H9 (cell line): ENCODE data around the gene HIKESHI. TPM values are rescaled to one million over a fixed set of nuclear protein-coding genes. Genes with fewer than 3 reads are reported as not detected.

Experiments
- DNase-seq: peaks from one replicate; pipeline ENCODE4 v3.0.0-alpha.2; 2017
- H2AFZ ChIP-seq: one replicate; pipeline ENCODE4 v1.6.1; 2013; ENCODE audit warnings: mild to moderate bottlenecking, low read length, control low read depth, moderate library complexity
- H2AK5ac ChIP-seq: 2 replicates; pipeline ENCODE4 v1.6.1; 2013; ENCODE audit warnings: low read length, control low read depth, mixed read lengths; ENCODE audit not compliant: insufficient read length
- H2BK120ac ChIP-seq: one replicate; pipeline ENCODE4 v1.6.1; 2013; ENCODE audit warnings: low read depth, mild to moderate bottlenecking, low read length, control low read depth, inconsistent platforms; ENCODE audit not compliant: poor library complexity, severe bottlenecking
- H2BK12ac ChIP-seq: 2 replicates; pipeline ENCODE4 v1.6.1; 2013; ENCODE audit warnings: low read length, control low read depth, mixed read lengths, low read depth; ENCODE audit not compliant: insufficient read length
- H2BK15ac ChIP-seq: 2 replicates; pipeline ENCODE4 v1.6.1; 2013; ENCODE audit warnings: low read depth, low read length, control low read depth
- H2BK20ac ChIP-seq: one replicate; pipeline ENCODE4 v1.6.1; 2013; ENCODE audit warnings: low read depth, mild to moderate bottlenecking, low read length, control low read depth, inconsistent platforms; ENCODE audit not compliant: poor library complexity, severe bottlenecking
- H2BK5ac ChIP-seq: 2 replicates; pipeline ENCODE4 v1.6.1; 2013; ENCODE audit warnings: low read length, control low read depth, mixed read lengths; ENCODE audit not compliant: insufficient read length
- H3K14ac ChIP-seq: 2 replicates; pipeline ENCODE4 v1.6.1; 2013; ENCODE audit warnings: low read length, control low read depth; ENCODE audit not compliant: insufficient read depth
- H3K18ac ChIP-seq: 2 replicates; pipeline ENCODE4 v1.6.1; 2013; ENCODE audit warnings: low read depth, mild to moderate bottlenecking, mixed read lengths, low read length, control low read depth; ENCODE audit not compliant: insufficient read length
- H3K23ac ChIP-seq: 2 replicates; pipeline ENCODE4 v1.6.1; 2013; ENCODE audit warnings: low read length, control low read depth, mixed read lengths, low read depth; ENCODE audit not compliant: insufficient read length
- H3K23me2 ChIP-seq: 2 replicates; pipeline ENCODE4 v1.6.1; 2013; ENCODE audit warnings: low read depth, mild to moderate bottlenecking, mixed read lengths, low read length, control low read depth; ENCODE audit not compliant: insufficient read length, poor library complexity, severe bottlenecking
- H3K27ac ChIP-seq: 2 replicates; pipeline ENCODE4 v1.5.1; 2013; ENCODE audit warnings: low read length, control low read depth, mixed read lengths, low read depth; ENCODE audit not compliant: insufficient read length
- H3K27me3 ChIP-seq: 2 replicates; pipeline ENCODE4 v1.6.1; 2013; ENCODE audit warnings: low read length, control low read depth, inconsistent platforms; ENCODE audit not compliant: insufficient read depth
- H3K4ac ChIP-seq: 2 replicates; pipeline ENCODE4 v1.6.1; 2013; ENCODE audit warnings: low read depth, mild to moderate bottlenecking, control low read depth, inconsistent platforms, low read length, moderate library complexity
- H3K4me1 ChIP-seq: 2 replicates; pipeline ENCODE4 v1.6.1; 2013; ENCODE audit warnings: low read length, control low read depth, inconsistent platforms; ENCODE audit not compliant: insufficient read depth
- H3K4me2 ChIP-seq: 2 replicates; pipeline ENCODE4 v1.6.1; 2013; ENCODE audit warnings: low read length, control low read depth, mixed read lengths; ENCODE audit not compliant: insufficient read length, insufficient read depth
- H3K56ac ChIP-seq: 2 replicates; pipeline ENCODE4 v1.6.1; 2013; ENCODE audit warnings: low read depth, mild to moderate bottlenecking, mixed read lengths, low read length, control low read depth; ENCODE audit not compliant: insufficient read length
- H3K79me1 ChIP-seq: 2 replicates; pipeline ENCODE4 v1.6.1; 2013; ENCODE audit warnings: low read depth, mild to moderate bottlenecking, moderate library complexity, low read length, control low read depth, inconsistent platforms; ENCODE audit not compliant: insufficient read depth, poor library complexity, severe bottlenecking
- H3K79me2 ChIP-seq: 2 replicates; pipeline ENCODE4 v1.6.1; 2013; ENCODE audit warnings: low read length, control low read depth, inconsistent platforms; ENCODE audit not compliant: insufficient read depth
- H3K9ac ChIP-seq: 2 replicates; pipeline ENCODE4 v1.6.1; 2013; ENCODE audit warnings: low read length, control low read depth, mixed read lengths; ENCODE audit not compliant: insufficient read length; ENCODE audit errors: extremely low read depth
- H3K9me3 ChIP-seq: one replicate; pipeline ENCODE4 v1.6.1; 2013; ENCODE audit warnings: low read depth, low read length, inconsistent platforms; ENCODE audit not compliant: control insufficient read depth
- H3T11ph ChIP-seq: one replicate; pipeline ENCODE4 v1.6.1; 2013; ENCODE audit warnings: mild to moderate bottlenecking, low read length, control low read depth, inconsistent platforms
- H4K20me1 ChIP-seq: one replicate; pipeline ENCODE4 v1.6.1; 2013; ENCODE audit not compliant: control insufficient read depth, insufficient read length, insufficient read depth
- H4K5ac ChIP-seq: 2 replicates; pipeline ENCODE4 v1.6.1; 2013; ENCODE audit warnings: low read depth, mild to moderate bottlenecking, mixed read lengths, low read length, control low read depth; ENCODE audit not compliant: insufficient read length
- H4K8ac ChIP-seq: replicated peaks from 2 replicates; pipeline ENCODE4 v1.6.1; 2013; ENCODE audit warnings: low read length, control low read depth, mixed read lengths, low read depth; ENCODE audit not compliant: insufficient read length
- H4K91ac ChIP-seq: 2 replicates; pipeline ENCODE4 v1.6.1; 2013; ENCODE audit warnings: low read depth, mild to moderate bottlenecking, moderate library complexity, mixed read lengths, low read length, control low read depth; ENCODE audit not compliant: insufficient read length
- H3K27ac Mint-ChIP-seq, 3 experiments: 2 replicates in 2 of 3; 3 replicates in 1 of 3; pipeline ENCODE4 v1.8.0; 2020 to 2021; ENCODE audit warnings: mixed read lengths in 3 of 3, mild to moderate bottlenecking in 1 of 3, moderate library complexity in 1 of 3
- H3K27me3 Mint-ChIP-seq: 2 replicates; pipeline ENCODE4 v1.8.0; 2021; ENCODE audit warnings: low read depth, mild to moderate bottlenecking, moderate library complexity, mixed read lengths
- H3K36me3 Mint-ChIP-seq, 3 experiments: 2 replicates in 2 of 3; 3 replicates in 1 of 3; pipeline ENCODE4 v1.8.0; 2020 to 2021; ENCODE audit warnings: low read depth in 3 of 3, mixed read lengths in 3 of 3; ENCODE audit not compliant: insufficient read depth in 1 of 3
- H3K4me1 Mint-ChIP-seq, 2 experiments: 2 replicates each; pipeline ENCODE4 v1.8.0; 2020; ENCODE audit warnings: mixed read lengths in 2 of 2
- H3K4me3 Mint-ChIP-seq, 2 experiments: 2 replicates in 1 of 2; 3 replicates in 1 of 2; pipeline ENCODE4 v1.8.0; 2020 to 2021; ENCODE audit warnings: mild to moderate bottlenecking in 2 of 2, mixed read lengths in 2 of 2, moderate library complexity in 1 of 2
- H3K9me3 Mint-ChIP-seq, 2 experiments: 2 replicates in 1 of 2; 3 replicates in 1 of 2; pipeline ENCODE4 v1.8.0; 2020; ENCODE audit warnings: mild to moderate bottlenecking in 2 of 2, mixed read lengths in 2 of 2, moderate library complexity in 1 of 2
- WGBS: extraction: QIAGEN DNeasy Blood & Tissue Kit; methylation state at CpG from one replicate; pipeline ENCODE4 v1.1.7; 2013; ENCODE audit warnings: missing lambda C conversion rate, low lambda C conversion rate, mixed read lengths; ENCODE audit not compliant: insufficient read length; ENCODE audit errors: extremely low coverage; 5-methylcytosine and 5-hydroxymethylcytosine counted together
- total RNA-seq: library from RNA; stranded (reverse); gene quantifications from 2 replicates; pipeline ENCODE4 v1.2.1, GENCODE V29; 2021
- TF ChIP-seq, protein P1 (sequence below): fragments of 200-600 bp; sonication (generic); conservative IDR thresholded peaks from 3 replicates; pipeline ENCODE4 v1.8.0; 2021; ENCODE audit warnings: antibody characterized with exemption, mild to moderate bottlenecking

The HIKESHI gene
- total RNA-seq, 1 experiment from 2014 or later = 54.1 TPM

DNA sequence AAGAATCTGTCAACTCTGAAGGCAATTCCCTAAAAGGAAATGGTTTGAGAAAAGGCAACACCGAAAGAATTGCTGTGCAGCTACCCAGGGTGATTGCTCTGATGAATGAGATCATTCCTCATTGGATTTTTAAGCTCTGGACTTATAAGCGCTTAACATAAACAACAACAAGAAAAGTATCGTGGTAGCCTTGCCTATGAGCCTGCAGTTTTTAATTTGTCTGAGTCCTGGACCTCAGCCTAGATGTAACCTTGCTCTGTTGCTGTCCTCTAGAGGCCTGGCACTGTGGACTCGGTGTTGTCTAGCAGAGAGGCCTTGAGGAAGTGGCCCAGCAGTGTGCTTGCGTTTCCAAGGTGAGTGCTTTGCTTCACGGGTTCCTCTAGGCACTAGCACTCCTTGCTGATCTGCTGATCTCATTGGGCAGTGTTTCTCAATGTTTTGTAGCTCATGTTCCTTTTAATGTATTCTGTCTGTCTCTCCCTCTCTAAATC lies 93.1 kb downstream of the HIKESHI start:
- no peak overlapping the region for H3K56ac ChIP-seq
- no peak overlapping the region for H2BK20ac ChIP-seq
- H3K27ac ChIP-seq = no peak overlapping the region
- H3K4ac ChIP-seq = no peak overlapping the region
- Mint-ChIP-seq H3K36me3 (no peaks in the 10 kb centered on the region), H3K4me1 (peaks cover 14 to 15% of the 10 kb centered on the region in 2 experiments), H3K27me3 (no peaks in the 10 kb centered on the region), H3K9me3 (no peaks in the 10 kb centered on the region), H3K27ac (peak overlapping the region; percentile 22 to 58 (median 46); a peak in 4 of 7 replicates), H3K4me3 (no peak overlapping the region; a peak in 1 of 5 replicates)
- no peaks in the 10 kb centered on the region for H3K9me3 ChIP-seq
- no peak overlapping the region for H2BK12ac ChIP-seq
- H2AFZ ChIP-seq = no peak overlapping the region
- no peak overlapping the region for H4K5ac ChIP-seq
- H4K20me1 ChIP-seq = no peaks in the 10 kb centered on the region
- no peaks in the 10 kb centered on the region for H3K27me3 ChIP-seq
- no peak overlapping the region for H2BK120ac ChIP-seq
- H2AK5ac ChIP-seq = no peak overlapping the region
- H3K4me2 ChIP-seq = no peak overlapping the region
- H4K91ac ChIP-seq = no peak overlapping the region
- no peak overlapping the region for H3T11ph ChIP-seq
- no peaks in the 10 kb centered on the region for H3K79me2 ChIP-seq
- H3K23ac ChIP-seq = no peak overlapping the region
- H3K4me1 ChIP-seq = peaks cover 5% of the 10 kb centered on the region; the same call in 1 of the 2 replicates
- H3K9ac ChIP-seq = no peak overlapping the region
- DNase-seq = peak; percentile 53
- H2BK15ac ChIP-seq = no peak overlapping the region
- no peak overlapping the region for H4K8ac ChIP-seq
- no peak overlapping the region for H3K18ac ChIP-seq
- H3K79me1 ChIP-seq = no peaks in the 10 kb centered on the region
- H3K14ac ChIP-seq = no peak overlapping the region
- no peaks in the 10 kb centered on the region for H3K23me2 ChIP-seq
- H2BK5ac ChIP-seq = no peak overlapping the region
- WGBS = no CpG with 5 or more reads among the region's 6 CpGs
- TF ChIP-seq, protein P1, sequence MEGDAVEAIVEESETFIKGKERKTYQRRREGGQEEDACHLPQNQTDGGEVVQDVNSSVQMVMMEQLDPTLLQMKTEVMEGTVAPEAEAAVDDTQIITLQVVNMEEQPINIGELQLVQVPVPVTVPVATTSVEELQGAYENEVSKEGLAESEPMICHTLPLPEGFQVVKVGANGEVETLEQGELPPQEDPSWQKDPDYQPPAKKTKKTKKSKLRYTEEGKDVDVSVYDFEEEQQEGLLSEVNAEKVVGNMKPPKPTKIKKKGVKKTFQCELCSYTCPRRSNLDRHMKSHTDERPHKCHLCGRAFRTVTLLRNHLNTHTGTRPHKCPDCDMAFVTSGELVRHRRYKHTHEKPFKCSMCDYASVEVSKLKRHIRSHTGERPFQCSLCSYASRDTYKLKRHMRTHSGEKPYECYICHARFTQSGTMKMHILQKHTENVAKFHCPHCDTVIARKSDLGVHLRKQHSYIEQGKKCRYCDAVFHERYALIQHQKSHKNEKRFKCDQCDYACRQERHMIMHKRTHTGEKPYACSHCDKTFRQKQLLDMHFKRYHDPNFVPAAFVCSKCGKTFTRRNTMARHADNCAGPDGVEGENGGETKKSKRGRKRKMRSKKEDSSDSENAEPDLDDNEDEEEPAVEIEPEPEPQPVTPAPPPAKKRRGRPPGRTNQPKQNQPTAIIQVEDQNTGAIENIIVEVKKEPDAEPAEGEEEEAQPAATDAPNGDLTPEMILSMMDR = no peak

Other genes with a start within 250 kb of the HIKESHI start
- gene PICALM, start 233.2 kb upstream of the HIKESHI start, total RNA-seq = 76.4 and 80.4 TPM in 2 replicates
- gene EED, start 57.5 kb upstream of the HIKESHI start, total RNA-seq = 31.7 and 34.1 TPM in 2 replicates
- 0.20 and 0.52 TPM in 2 replicates for gene CCDC81, start 72.6 kb downstream of the HIKESHI start, total RNA-seq